A673 (cell line): Measurements from ENCODE around the gene CUL9.

Source experiments
- EZH2 ChIP-seq: fragments of 200-600 bp; sonication (generic); IDR thresholded peaks from 2 replicates; pipeline ENCODE4 v1.6.1; 2017; ENCODE audit warnings: borderline replicate concordance, low read depth, mild to moderate bottlenecking, mixed read lengths, antibody characterized with exemption, low read length; ENCODE audit not compliant: poor library complexity, severe bottlenecking
- TF ChIP-seq, protein P1 (sequence below): fragments of 300-800, 200-600 bp; sonication (generic); conservative IDR thresholded peaks from 2 replicates; pipeline ENCODE4 v1.5.1; 2017; ENCODE audit warnings: low read depth, mild to moderate bottlenecking, antibody characterized with exemption, low read length, moderate library complexity, mixed read lengths

DNA sequence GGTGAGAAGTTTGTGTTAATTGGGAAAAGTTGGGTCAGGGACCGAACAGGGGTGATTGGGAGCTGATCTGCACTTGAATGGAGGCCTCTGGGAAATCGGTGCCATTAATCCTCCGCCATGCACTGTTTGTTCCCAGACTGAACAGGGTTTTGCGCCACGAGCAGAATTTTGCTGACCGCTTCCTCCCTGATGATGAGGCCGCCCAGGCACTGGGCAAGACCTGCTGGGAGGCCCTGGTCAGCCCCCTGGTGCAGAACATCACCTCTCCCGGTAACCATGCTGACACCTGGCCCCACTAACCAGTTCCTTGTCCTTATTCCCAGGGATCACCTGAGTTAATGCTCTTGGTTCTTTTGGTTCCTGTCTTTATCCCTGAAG, 21.7 kb downstream of the CUL9 start:
- TF ChIP-seq, protein P1, sequence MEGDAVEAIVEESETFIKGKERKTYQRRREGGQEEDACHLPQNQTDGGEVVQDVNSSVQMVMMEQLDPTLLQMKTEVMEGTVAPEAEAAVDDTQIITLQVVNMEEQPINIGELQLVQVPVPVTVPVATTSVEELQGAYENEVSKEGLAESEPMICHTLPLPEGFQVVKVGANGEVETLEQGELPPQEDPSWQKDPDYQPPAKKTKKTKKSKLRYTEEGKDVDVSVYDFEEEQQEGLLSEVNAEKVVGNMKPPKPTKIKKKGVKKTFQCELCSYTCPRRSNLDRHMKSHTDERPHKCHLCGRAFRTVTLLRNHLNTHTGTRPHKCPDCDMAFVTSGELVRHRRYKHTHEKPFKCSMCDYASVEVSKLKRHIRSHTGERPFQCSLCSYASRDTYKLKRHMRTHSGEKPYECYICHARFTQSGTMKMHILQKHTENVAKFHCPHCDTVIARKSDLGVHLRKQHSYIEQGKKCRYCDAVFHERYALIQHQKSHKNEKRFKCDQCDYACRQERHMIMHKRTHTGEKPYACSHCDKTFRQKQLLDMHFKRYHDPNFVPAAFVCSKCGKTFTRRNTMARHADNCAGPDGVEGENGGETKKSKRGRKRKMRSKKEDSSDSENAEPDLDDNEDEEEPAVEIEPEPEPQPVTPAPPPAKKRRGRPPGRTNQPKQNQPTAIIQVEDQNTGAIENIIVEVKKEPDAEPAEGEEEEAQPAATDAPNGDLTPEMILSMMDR, result no peak
- no peak for TF ChIP-seq EZH2
